Esophagus (tissue), 2 donors: ENCODE measurements around the gene SLAMF7. TPM values are rescaled to one million over a fixed set of nuclear protein-coding genes. Genes with fewer than 3 reads are reported as not detected.
"Not testable (repeated sequence)": the region's sequence is repeated elsewhere in the genome, so short reads cannot be mapped to it uniquely, and the experiment has no call there.

Source experiments
- H3K27ac ChIP-seq, 2 donors: one replicate each; pipeline ENCODE4 v1.5.1; 2013; ENCODE audit warnings: low read depth in 2 of 2, mild to moderate bottlenecking in 2 of 2, inconsistent platforms in 1 of 2, low read length in 1 of 2, moderate library complexity in 1 of 2
- H3K27me3 ChIP-seq, 2 donors: one replicate each; pipeline ENCODE4 v1.6.1; 2013; ENCODE audit warnings: low read length in 2 of 2, control low read depth in 1 of 2, mild to moderate bottlenecking in 1 of 2; ENCODE audit not compliant: insufficient read depth in 2 of 2, control insufficient read depth in 1 of 2
- H3K36me3 ChIP-seq, 2 donors: one replicate each; pipeline ENCODE4 v1.6.1; 2013; ENCODE audit warnings: low read length in 1 of 2; ENCODE audit not compliant: control insufficient read depth in 2 of 2, insufficient read depth in 2 of 2
- H3K4me1 ChIP-seq, 2 donors: one replicate each; pipeline ENCODE4 v1.6.1; 2013; ENCODE audit warnings: low read length in 1 of 2; ENCODE audit not compliant: control insufficient read depth in 2 of 2, insufficient read depth in 2 of 2
- H3K4me3 ChIP-seq, 2 donors: one replicate each; pipeline ENCODE4 v1.5.1; 2013; ENCODE audit warnings: low read length in 2 of 2, mild to moderate bottlenecking in 2 of 2, low read depth in 1 of 2, moderate library complexity in 1 of 2
- H3K9me3 ChIP-seq, 2 donors: one replicate each; pipeline ENCODE4 v1.6.1; 2013; ENCODE audit warnings: mild to moderate bottlenecking in 2 of 2, low read depth in 1 of 2, low read length in 1 of 2, moderate library complexity in 1 of 2; ENCODE audit not compliant: control insufficient read depth in 2 of 2, insufficient read depth in 1 of 2
- WGBS, 2 donors: extraction: QIAGEN DNeasy Blood & Tissue Kit; methylation state at CpG; one replicate each; pipeline ENCODE4 v1.1.7; 2013; 5-methylcytosine and 5-hydroxymethylcytosine counted together
- polyA plus RNA-seq, 2 donors: library from polyadenylated mRNA; stranded (reverse); fragments of 200-250 nt; gene quantifications; one replicate each; pipeline ENCODE4 v1.2.3, GENCODE V29; 2013
- donor health status: healthy with polysubstance abuse.
- donor health status: Bipolar disorder and iron deficiency.

Gene SLAMF7
- polyA plus RNA-seq, 2 donors: 2.9 to 4.0 TPM

- no peak overlapping the region for H3K27ac ChIP-seq
- no peak overlapping the region for H3K4me3 ChIP-seq
- H3K4me1 ChIP-seq: no peaks in the 10 kb centered on the region
- no peaks in the 10 kb centered on the region for H3K27me3 ChIP-seq
- 60 to 77% methylated on average over 1 of the region's 1 CpG for WGBS, 2 donors
- H3K36me3 ChIP-seq: no peaks in the 10 kb centered on the region
- H3K9me3 ChIP-seq: no peaks in the 10 kb centered on the region
Observed at GRCh38 chr1:160709715-160710114, 29.3 kb upstream of the SLAMF7 start.

- Histone ChIP-seq H3K9me3 (no peaks in the 10 kb centered on the region), H3K36me3 (no peaks in the 10 kb centered on the region), H3K4me1 (no peaks in the 10 kb centered on the region), H3K27me3 (no peaks in the 10 kb centered on the region), H3K4me3 (peak overlapping the region; percentile 10 to 27), H3K27ac (no peak overlapping the region)
- WGBS, 2 donors: 70 to 74% methylated on average over 4 of the region's 4 CpGs
Observed at GRCh38 chr1:160710517-160711252, 28.4 kb upstream of the SLAMF7 start.

GRCh38 chr1:160711276-160711601 is 27.8 kb upstream of the SLAMF7 start:
- Histone ChIP-seq H3K4me1 (no peaks in the 10 kb centered on the region), H3K4me3 (peak overlapping the region; percentile 27 to 28), H3K27ac (peak overlapping the region; percentile 48 to 57), H3K9me3 (no peaks in the 10 kb centered on the region), H3K27me3 (no peaks in the 10 kb centered on the region), H3K36me3 (no peaks in the 10 kb centered on the region)
- WGBS, 2 donors: 45 to 52% methylated on average over 2 of the region's 2 CpGs

- Histone ChIP-seq H3K4me3 (peak within 1 kb of the TSS; percentile 27 to 28), H3K36me3 (no peaks in the 10 kb centered on the region), H3K9me3 (no peaks in the 10 kb centered on the region), H3K27me3 (no peaks in the 10 kb centered on the region), H3K27ac (peak within 1 kb of the TSS; percentile 49 to 57), H3K4me1 (no peaks in the 10 kb centered on the region)
- 54 to 66% methylated on average over 9 of the region's 9 CpGs for WGBS, 2 donors
Observed at GRCh38 chr1:160711602-160712311, 27.3 kb upstream of the SLAMF7 start, which contains the start of gene CD48. TSS of gene CD48 (minus strand) at chr1:160711822. CDS start at chr1:160711763, 59 bp downstream.

- not testable (repeated sequence) for H3K4me3 ChIP-seq, H3K4me1 ChIP-seq, H3K36me3 ChIP-seq, H3K27ac ChIP-seq, H3K27me3 ChIP-seq, H3K9me3 ChIP-seq
- 60 to 71% methylated on average over 5 of the region's 5 CpGs for WGBS, 2 donors
Observed at GRCh38 chr1:160712525-160713080, 26.4 kb upstream of the SLAMF7 start.

- no peaks in the 10 kb centered on the region for H3K4me1 ChIP-seq
- no peak overlapping the region for H3K27ac ChIP-seq
- H3K36me3 ChIP-seq: no peaks in the 10 kb centered on the region
- no peaks in the 10 kb centered on the region for H3K9me3 ChIP-seq
- no peaks in the 10 kb centered on the region for H3K27me3 ChIP-seq
- WGBS, 2 donors: 44 to 66% methylated on average over 1 of the region's 1 CpG
- no peak overlapping the region for H3K4me3 ChIP-seq
Observed at GRCh38 chr1:160713161-160713560, 25.9 kb upstream of the SLAMF7 start.

- WGBS, 2 donors: 58 to 62% methylated on average over 5 of the region's 5 CpGs
Observed at GRCh38 chr1:160714034-160714648, 24.9 kb upstream of the SLAMF7 start.

GRCh38 chr1:160716013-160716412 is 23.0 kb upstream of the SLAMF7 start:
- H3K4me3 ChIP-seq: no peak overlapping the region
- no peak overlapping the region for H3K27ac ChIP-seq
- H3K27me3 ChIP-seq: no peaks in the 10 kb centered on the region
- H3K9me3 ChIP-seq: no peaks in the 10 kb centered on the region
- no peaks in the 10 kb centered on the region for H3K4me1 ChIP-seq
- no peaks in the 10 kb centered on the region for H3K36me3 ChIP-seq
- WGBS, 2 donors: 86 to 97% methylated on average over 1 of the region's 1 CpG

More at GRCh38 chr1:160714034-160714648, 24.9 kb upstream of the SLAMF7 start:
- not testable (repeated sequence) for H3K27ac ChIP-seq, H3K9me3 ChIP-seq, H3K36me3 ChIP-seq, H3K27me3 ChIP-seq, H3K4me1 ChIP-seq, H3K4me3 ChIP-seq

- Histone ChIP-seq H3K9me3 (no peaks in the 10 kb centered on the region), H3K36me3 (no peaks in the 10 kb centered on the region), H3K27me3 (no peaks in the 10 kb centered on the region), H3K27ac (no peak overlapping the region), H3K4me3 (no peak overlapping the region), H3K4me1 (no peaks in the 10 kb centered on the region)
- WGBS, 2 donors: 83 to 84% methylated on average over 5 of the region's 5 CpGs
Observed at GRCh38 chr1:160717306-160717705, 21.7 kb upstream of the SLAMF7 start.
